Liver (tissue), 3 donors: ENCODE results near the gene VDAC1.

Source experiments
- RAD21 ChIP-seq, 2 donors: IDR thresholded peaks; 2 replicates each; pipeline ENCODE4 v1.6.1; 2016; ENCODE audit warnings: antibody characterized with exemption in 2 of 2, mild to moderate bottlenecking in 2 of 2
- RXRA ChIP-seq, 2 donors: IDR thresholded peaks; 2 replicates each; pipeline ENCODE4 v1.6.1; 2017 to 2018; ENCODE audit warnings: antibody characterized with exemption in 2 of 2, mild to moderate bottlenecking in 1 of 2
- SP1 ChIP-seq: IDR thresholded peaks from 2 replicates; pipeline ENCODE4 v1.6.1; 2018; ENCODE audit warnings: antibody characterized with exemption, mild to moderate bottlenecking
- TAF1 ChIP-seq: conservative IDR thresholded peaks from 2 replicates; pipeline ENCODE4 v1.6.1; 2016; ENCODE audit warnings: antibody characterized with exemption, mild to moderate bottlenecking
- YY1 ChIP-seq: IDR thresholded peaks from 2 replicates; pipeline ENCODE4 v1.6.1; 2016; ENCODE audit warnings: antibody characterized with exemption, mild to moderate bottlenecking
- TF ChIP-seq, protein P1 (sequence below): fragments of 150-350 bp; IDR thresholded peaks from 2 replicates; pipeline ENCODE4 v1.5.1; 2017; ENCODE audit warnings: improper control_type of control experiment, low read depth, low read length; ENCODE audit not compliant: missing input control
- TF ChIP-seq, protein P2 (sequence below): IDR thresholded peaks from 2 replicates; pipeline ENCODE4 v1.6.1; 2016; ENCODE audit warnings: antibody characterized with exemption
- TF ChIP-seq, protein P3 (sequence below): IDR thresholded peaks from 2 replicates; pipeline ENCODE4 v1.6.1; 2016; ENCODE audit warnings: antibody characterized with exemption, mild to moderate bottlenecking
- donor health status: healthy.
- donor health status: healthy.

DNA sequence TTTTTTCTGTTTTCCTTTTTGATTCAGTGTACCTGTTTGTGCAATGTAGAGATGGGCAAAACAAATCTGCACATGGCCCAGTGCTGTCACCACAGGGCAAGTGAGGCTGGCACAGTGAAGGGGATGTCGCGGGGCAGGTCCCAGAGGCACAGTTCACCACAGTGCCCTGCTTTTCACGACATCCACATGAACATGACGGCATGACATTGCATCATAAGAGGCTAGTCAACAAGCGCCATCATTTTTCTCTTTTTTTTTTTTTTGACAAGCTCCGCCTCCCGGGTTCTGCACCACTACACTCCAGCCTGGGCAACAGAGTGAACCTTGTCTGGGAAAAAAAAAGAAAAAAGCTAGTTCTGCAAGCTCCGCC, 42.9 kb upstream of the VDAC1 start:
- TF ChIP-seq TAF1 (no peak), YY1 (no peak), SP1 (no peak), RXRA (IDR thresholded peaks at IDR 0.05) (no peak), RAD21 (IDR thresholded peaks at IDR 0.05) (no peak)
- TF ChIP-seq, protein P1, sequence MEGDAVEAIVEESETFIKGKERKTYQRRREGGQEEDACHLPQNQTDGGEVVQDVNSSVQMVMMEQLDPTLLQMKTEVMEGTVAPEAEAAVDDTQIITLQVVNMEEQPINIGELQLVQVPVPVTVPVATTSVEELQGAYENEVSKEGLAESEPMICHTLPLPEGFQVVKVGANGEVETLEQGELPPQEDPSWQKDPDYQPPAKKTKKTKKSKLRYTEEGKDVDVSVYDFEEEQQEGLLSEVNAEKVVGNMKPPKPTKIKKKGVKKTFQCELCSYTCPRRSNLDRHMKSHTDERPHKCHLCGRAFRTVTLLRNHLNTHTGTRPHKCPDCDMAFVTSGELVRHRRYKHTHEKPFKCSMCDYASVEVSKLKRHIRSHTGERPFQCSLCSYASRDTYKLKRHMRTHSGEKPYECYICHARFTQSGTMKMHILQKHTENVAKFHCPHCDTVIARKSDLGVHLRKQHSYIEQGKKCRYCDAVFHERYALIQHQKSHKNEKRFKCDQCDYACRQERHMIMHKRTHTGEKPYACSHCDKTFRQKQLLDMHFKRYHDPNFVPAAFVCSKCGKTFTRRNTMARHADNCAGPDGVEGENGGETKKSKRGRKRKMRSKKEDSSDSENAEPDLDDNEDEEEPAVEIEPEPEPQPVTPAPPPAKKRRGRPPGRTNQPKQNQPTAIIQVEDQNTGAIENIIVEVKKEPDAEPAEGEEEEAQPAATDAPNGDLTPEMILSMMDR, result no peak
- TF ChIP-seq, protein P2, sequence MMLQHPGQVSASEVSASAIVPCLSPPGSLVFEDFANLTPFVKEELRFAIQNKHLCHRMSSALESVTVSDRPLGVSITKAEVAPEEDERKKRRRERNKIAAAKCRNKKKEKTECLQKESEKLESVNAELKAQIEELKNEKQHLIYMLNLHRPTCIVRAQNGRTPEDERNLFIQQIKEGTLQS, result no peak
- TF ChIP-seq, protein P3, sequence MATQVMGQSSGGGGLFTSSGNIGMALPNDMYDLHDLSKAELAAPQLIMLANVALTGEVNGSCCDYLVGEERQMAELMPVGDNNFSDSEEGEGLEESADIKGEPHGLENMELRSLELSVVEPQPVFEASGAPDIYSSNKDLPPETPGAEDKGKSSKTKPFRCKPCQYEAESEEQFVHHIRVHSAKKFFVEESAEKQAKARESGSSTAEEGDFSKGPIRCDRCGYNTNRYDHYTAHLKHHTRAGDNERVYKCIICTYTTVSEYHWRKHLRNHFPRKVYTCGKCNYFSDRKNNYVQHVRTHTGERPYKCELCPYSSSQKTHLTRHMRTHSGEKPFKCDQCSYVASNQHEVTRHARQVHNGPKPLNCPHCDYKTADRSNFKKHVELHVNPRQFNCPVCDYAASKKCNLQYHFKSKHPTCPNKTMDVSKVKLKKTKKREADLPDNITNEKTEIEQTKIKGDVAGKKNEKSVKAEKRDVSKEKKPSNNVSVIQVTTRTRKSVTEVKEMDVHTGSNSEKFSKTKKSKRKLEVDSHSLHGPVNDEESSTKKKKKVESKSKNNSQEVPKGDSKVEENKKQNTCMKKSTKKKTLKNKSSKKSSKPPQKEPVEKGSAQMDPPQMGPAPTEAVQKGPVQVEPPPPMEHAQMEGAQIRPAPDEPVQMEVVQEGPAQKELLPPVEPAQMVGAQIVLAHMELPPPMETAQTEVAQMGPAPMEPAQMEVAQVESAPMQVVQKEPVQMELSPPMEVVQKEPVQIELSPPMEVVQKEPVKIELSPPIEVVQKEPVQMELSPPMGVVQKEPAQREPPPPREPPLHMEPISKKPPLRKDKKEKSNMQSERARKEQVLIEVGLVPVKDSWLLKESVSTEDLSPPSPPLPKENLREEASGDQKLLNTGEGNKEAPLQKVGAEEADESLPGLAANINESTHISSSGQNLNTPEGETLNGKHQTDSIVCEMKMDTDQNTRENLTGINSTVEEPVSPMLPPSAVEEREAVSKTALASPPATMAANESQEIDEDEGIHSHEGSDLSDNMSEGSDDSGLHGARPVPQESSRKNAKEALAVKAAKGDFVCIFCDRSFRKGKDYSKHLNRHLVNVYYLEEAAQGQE, result no peak
